Measurements from ENCODE around the gene NCMAP.

Gene NCMAP

GRCh38 chr1:24575905-24576587 is 20.2 kb downstream of the NCMAP start:
- DNase-seq = no peak

DNA sequence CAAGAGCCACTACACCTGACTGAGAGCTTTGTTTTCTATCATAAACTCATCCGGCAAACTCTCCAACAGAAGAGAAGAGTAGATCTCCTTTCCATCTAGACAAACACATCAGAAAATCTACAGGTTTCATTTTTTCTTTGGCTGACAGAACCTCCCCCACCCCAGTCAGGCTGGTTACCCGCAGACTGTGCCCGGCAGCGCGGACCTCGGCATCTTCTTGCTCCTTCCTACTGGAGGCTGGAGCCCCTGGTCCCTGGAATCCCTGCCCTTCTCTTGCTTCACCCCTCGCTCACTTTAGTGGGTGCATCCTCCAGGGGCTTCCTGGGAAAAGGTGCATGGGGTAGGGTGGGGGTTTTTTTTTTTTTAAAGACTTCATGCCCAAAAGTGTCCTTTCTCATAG is 23.0 kb downstream of the NCMAP start:
- no peak for DNase-seq

DNA sequence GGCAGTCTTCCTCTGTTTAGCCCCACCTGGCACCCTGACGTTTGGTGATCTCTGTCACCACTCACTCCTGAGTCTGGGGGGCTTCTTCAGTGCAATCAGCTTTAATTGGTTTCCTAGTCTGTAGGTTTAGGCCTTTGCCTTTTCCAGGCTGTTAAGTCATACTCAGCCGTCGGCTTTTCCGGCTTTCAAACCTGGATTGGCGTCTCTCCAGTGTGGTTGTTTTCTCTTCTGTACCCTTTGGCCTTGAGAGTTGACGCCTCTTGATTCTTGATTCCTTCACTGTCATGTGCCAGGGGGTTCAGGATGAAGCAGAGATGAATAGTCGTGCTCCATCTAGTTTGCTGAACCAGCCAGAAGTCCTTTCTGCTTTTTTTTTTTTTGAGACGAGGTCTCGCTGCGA is 24.9 kb downstream of the NCMAP start:
- DNase-seq = no peak

GRCh38 chr1:24584171-24584647 is 28.3 kb downstream of the NCMAP start:
- no peak for DNase-seq

DNA sequence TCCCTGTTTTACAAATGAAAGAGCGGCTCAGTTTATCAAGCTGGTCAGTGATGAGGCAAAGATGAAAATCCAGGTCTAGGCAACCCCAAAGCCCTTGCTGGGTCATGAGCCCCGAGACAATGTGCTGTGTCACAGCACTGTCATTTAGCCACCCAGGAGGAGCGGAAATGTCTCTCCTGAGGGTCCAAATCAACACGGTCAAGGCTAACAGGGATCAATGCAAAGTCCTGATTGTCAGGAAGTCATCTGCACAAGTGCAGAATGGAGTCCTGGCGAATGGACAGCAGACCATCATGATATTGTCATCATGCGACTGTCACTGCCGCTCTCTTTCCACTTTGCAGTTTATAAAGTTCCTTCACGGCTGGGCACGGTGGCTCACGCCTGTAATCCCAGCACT is 30.2 kb downstream of the NCMAP start:
- no peak for DNase-seq

DNA sequence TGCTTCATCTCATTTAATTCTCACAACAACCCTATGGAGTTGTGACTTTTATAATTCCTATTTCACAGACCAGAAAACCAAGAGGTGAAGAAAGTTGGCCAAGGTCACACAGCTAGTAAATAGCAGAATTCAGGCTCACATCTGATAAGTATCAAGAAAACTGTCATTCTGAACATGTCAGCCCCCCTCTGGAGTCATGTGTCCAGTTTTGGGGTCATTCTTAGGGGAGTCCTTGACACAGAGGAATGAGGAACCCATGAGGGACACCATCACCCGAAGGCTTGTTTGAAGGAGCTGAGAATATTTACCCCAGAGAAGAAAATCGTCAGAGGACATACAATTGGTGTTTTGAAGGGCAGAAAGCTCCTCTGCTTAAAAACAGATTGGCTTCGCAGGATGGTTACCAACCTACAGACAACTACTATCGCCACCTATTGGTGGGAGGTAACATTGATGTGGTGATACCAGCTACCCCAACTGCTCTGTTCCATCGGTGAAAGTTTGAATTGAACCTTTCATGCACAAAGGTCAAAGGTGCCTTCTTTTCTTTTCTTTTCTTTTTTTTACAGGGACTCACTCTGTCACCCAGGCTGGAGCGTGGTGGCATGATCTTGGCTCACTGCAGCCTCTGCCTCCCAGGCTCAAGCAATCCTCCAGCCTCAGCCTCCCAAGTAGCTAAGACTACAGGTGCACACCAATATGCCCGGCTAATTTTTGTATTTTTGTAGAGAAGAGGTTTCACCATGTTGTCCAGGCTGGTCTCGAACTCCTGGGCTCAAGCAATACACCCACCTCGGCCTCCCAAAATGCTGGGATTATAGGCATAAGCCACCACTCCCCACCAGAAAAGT is 31.3 kb downstream of the NCMAP start:
- peak; percentile 88 for DNase-seq

GRCh38 chr1:24588573-24588972 is 32.7 kb downstream of the NCMAP start:
- no peak for DNase-seq

DNA sequence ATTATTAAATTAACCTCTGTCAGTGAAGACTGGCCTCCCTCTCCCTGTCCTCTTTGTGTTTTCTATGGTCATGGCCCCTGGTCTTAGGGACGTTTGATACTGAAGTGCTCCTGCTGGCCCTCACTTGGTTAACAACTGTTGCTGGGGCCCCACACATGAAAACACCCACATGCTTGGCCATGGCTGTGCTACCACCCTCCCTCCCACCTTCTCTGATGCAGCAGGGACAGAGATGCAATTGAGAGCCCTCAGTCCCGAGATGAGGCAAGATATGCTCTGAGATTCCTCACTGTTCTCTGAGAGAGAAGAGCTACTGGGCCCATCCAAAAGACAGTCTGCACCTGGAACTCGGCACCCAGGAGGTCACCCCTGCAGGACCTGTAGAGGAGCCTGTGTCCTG is 33.3 kb downstream of the NCMAP start:
- no peak for DNase-seq

DNA sequence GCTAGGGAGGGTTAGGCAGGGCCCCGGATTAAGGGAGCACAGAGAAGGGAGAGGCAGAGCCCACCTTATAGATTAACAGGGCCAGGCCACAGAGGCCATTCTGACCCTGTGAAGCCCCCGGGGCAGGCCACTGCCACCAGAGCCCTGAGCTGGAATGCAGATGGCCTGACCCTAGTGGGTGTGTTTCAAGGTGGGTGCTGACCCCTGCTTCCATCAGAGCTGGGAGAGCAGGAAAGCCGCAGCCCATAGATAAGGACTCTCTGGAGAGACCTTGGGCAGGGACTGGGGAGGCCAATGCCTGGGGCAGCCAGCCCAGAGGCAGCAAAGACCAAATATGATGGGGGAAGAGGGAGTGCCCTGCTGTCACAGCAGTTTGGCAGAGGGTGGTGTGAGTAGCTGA is 35.9 kb downstream of the NCMAP start:
- no peak for DNase-seq

GRCh38 chr1:24594328-24594598 is 38.4 kb downstream of the NCMAP start:
- DNase-seq = no peak

DNA sequence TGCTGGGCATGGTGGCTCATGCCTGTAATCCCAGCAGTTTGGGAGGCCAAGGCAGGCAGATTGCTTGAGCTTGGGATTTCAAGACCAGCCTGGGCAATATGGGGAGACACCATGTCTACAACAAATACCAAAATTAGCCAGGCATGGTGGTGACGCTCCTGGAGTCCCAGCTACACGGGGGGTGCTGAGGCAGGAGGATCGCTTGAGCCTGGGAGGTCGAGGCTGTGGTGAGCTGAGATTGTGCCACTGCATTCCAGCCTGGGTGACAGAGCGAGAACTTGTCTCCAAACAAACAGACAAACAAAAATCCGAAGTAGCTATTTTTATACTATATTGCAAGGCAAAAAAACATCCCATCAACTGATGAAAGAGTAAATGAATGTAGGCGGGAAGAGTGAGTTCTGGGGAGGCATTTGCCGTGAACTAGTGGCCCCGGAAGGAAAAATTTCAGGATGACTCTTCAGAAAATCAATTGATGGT is 40.6 kb downstream of the NCMAP start:
- no peak for DNase-seq

- DNase-seq = no peak
These were observed 43.4 kb downstream of the NCMAP start for GRCh38 chr1:24599265-24599664.

DNA sequence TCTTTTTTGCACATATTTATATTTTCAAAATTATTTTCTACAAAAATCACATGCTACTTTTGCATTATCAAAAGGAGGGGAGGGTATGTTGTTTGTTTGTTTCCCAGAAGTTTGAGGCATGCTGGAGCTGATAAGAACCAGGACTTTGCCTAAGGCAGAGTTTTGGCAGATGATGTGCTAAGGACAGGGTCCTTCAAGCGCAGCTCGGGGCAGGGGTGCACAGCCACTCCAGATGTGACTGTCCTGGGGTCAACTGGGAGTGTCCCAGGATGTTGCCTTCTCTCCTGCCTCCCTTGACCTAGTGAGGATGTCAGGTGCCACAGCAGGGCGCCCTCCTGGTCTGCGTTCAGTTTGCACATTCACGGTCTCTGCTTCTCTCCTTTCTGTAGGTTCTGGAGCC is 44.7 kb downstream of the NCMAP start:
- DNase-seq = no peak

- DNase-seq = no peak
These were observed 49.8 kb downstream of the NCMAP start for GRCh38 chr1:24605534-24606295.

- DNase-seq = no peak
These were observed 50.4 kb downstream of the NCMAP start for GRCh38 chr1:24606296-24606605.

DNA sequence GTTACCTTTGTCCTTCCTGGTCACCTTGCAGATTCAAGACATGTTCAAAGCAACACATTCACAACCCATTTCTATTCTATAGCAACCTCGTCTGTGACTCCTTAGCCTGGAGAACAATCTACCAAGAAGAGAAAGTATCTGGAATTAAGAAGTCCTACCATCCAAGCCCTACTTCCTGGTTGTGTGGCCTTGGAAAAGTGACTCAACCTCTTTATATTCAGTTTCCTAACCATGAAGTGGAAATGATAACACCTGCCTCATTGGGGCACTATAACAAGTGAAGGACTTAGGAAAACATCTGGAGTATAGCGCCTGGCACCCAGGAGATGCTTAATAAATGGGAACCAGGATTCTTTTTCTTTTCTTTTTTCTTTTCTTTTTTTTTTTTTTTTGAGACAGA is 50.7 kb downstream of the NCMAP start:
- DNase-seq = no peak

DNA sequence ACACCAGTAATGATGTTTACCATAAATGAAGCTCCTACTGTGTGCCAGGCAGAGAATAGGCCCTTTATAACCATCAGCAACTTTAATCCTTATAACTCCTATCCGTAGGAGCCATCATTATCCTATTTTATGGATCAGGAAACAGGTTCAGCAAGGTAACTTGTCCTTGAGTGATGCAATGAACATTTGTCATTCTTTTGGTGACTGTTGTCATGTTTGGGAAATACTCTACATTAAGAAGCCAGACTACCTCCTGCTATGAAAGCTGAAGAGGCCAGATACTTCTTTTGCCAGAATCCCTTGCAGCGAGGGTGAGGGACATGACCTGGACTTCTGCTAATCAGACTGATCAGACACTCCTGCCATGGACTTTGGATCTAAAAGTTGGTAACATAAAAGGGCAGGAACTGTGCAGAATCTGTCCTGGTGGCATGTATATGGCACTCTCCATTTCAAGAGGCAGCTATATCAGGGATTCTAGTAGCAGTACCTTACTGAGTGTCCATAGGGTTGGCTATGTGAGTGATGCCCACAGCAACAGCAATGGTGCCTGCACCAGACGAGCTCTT is 54.1 kb downstream of the NCMAP start:
- no peak for DNase-seq

DNA sequence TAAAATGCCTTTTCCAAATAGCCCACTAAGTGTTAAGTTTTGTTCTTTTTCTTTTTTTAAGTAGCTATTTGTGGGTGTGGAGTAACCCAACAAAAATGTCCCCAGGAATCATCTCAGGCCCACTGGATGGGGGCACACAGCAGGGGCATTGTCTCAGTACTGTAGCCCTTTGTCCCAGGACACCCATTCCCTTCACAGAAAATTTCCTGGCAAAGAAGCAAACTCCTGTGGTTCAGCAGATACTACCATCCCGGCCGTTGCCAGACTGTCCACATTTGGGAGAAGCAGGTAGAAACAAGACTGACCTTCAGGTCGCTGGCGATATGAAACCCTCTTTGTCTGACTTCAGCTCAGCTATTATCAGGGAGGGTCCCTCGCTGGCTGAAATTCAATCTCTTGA is 63.5 kb downstream of the NCMAP start:
- DNase-seq = no peak

DNA sequence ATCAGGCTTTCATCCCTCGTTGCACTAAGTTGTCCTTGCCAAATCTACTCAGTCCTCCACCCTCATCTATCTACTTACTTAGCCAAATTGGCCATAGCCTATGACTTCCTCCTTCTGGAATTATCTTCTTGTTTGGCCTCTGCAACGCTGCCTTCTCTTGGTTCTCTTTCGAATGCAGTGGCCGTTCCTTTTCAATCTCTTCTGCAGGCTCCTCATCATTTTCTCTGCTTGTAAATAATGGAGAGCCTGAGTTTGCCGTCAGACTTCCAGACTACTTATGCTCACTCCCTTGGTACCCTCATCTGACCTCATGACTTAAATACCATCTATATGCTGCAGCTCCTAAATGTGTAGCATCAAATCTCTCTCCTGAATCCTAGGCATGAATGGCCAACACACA is 64.8 kb downstream of the NCMAP start:
- DNase-seq = no peak

- DNase-seq = no peak
These were observed 65.2 kb downstream of the NCMAP start for GRCh38 chr1:24621121-24621520.

GRCh38 chr1:24622218-24622617 is 66.3 kb downstream of the NCMAP start:
- no peak for DNase-seq

DNA sequence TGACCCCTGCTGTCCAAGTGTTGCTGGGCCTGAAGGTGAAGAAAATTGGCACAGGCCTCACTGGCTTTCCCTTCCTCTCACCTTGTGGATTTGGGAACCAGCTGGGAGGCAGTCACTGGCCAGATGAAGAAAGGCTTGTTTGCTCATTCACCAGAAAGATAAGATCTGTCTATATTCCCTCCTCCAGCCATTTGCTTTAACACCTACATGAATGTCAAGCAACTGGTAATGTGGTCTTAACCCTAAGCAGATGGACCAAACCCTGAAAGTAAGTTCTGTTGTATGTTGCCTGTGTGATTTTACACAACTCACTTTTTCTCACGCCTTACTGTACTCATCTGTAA is 76.9 kb downstream of the NCMAP start:
- DNase-seq = no peak

DNA sequence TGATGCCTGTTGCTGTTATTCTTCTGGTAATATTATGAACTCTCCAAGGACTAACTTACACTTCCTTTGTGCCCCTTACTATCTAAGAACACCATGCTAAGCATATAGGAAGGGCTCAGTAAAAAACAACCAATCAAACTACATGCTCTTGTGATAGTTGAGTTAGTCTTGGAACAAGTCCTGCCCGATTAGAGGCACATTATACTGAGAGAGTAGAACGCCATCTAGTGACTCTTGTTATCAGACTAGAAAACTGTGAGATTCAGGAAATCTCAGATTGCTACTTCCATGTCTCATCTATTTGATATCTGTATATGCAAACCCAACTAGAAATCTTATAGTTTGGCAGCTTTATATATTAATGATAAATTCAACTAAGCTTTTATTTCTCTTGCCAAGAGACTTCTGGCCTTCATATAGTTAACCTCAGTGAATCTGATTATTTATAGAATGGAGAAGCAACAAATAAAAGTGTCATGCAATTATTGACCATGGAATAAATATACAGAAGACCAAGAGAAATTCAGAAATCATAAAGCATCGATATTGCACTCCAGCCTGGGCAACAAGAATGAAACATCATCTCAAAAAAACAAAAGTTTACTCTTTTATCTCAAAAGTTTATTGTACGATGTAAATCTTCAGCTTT is 79.4 kb downstream of the NCMAP start:
- peak; percentile 87 for DNase-seq
